Measurements from ENCODE around the gene NAA20. TPM values are rescaled to one million over a fixed set of nuclear protein-coding genes. Genes with fewer than 3 reads are reported as not detected.

Gene NAA20
- total RNA-seq, 3 donors from 2014 or later: 115 to 121 (median 118) TPM

DNA sequence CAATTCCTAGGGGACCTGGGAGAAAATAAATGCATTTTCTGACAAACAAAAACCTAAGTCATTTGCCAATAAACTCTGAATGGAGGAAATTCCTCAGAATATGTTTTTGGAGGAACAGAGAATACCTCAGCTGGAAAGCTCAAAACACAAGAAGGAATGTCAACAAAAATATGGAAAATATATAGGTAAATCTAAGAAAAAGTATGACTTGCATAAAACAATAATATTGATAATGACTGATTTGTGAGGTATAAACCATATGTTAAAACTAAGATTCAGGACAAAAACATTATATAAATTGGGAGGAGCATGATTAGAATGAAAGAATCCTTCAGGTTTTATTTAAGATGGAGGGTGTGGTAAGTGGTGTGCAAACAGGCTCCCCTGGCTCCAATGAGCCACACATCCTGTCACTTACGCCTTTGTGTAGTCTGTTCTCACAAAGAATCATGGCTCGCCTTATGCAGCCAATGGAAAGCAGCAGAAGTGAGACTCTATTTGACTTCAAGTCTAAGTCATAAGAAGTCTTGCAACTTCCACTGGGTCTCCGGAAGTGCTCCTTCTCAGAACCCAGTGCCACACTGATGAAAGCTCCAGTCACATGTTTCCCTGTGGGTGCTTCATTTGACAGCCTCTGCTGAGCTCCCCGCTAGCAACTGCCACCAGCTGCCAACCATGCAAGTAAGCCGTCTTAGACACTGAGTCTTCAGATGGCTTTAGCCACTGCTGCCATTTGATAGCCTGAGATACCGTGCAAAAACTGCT lies 43.3 kb downstream of the NAA20 start:
- H3K4me3 Mint-ChIP-seq: no peak overlapping the region
- ATAC-seq (no peak), DNase-seq (no peak)
- H3K27me3 Mint-ChIP-seq (ENCODE audit: low read depth): peaks cover 30% of the 10 kb centered on the region
- no peaks in the 10 kb centered on the region for H3K4me1 Mint-ChIP-seq (ENCODE audit: low read depth)
- no peaks in the 10 kb centered on the region for H3K36me3 Mint-ChIP-seq (ENCODE audit: insufficient read depth)
- H3K9me3 Mint-ChIP-seq: no peaks in the 10 kb centered on the region

DNA sequence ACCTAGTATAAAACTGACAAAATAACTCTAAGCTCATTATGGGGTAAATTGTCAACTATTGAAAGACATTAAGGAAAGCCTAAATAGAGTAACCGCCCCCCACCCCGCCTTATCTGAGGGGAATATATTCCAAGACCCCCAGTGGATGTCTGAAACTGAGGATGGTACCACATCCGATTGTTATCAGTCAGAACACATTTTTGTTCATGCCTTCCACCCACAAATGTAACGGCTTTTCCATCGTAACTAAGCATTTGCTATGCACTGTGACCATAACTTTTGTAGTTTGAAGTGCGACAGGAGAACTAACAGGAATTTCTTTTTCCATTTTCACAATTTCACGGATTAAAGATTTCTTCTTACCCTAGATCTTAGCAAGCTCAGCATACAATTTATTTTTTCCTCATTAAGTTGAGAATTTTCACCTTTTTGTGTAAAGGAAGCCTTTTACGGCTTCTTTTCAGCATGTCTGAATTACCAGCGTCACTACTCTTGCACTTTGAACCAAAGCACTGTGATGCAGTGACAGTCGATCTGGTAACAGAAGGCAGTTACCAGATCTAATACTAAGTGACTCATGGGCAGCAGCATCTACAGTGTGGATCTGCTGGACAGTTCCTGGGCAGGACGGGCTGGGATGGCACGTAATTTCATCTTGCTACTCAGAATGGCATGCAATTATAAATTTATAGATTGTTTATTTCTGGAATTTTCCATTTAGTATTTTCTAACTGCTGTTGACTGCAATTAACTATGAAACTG lies 47.0 kb downstream of the NAA20 start:
- no peaks in the 10 kb centered on the region for H3K9me3 Mint-ChIP-seq
- H3K36me3 Mint-ChIP-seq (ENCODE audit: insufficient read depth): no peaks in the 10 kb centered on the region
- ATAC-seq (no peak), DNase-seq (no peak)
- no peak overlapping the region for H3K4me3 Mint-ChIP-seq
- no peaks in the 10 kb centered on the region for H3K4me1 Mint-ChIP-seq (ENCODE audit: low read depth)
- H3K27me3 Mint-ChIP-seq (ENCODE audit: low read depth): peaks cover 28% of the 10 kb centered on the region

DNA sequence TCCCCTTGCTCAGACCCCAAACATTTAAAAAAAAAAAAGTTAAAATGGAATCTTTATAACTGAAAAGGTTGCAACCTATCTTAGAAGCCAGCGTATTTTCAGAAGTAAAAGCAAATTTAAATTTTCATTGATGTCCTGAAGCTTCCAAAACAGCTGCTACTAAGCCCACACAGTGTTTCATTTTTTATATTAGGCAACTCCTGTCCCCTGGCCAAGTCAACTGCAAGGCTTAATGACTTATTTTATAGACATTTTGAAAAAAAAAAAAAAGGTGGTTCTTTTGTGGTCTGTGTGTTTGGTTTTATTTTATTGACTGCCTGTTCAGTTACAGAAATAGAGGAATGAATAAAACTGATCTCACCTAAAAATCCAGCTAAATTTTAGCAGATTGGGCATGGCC lies 48.2 kb downstream of the NAA20 start:
- no peaks in the 10 kb centered on the region for H3K4me1 Mint-ChIP-seq (ENCODE audit: low read depth)
- peaks cover 28% of the 10 kb centered on the region for H3K27me3 Mint-ChIP-seq (ENCODE audit: low read depth)
- H3K4me3 Mint-ChIP-seq: no peak overlapping the region
- ATAC-seq: no peak
- DNase-seq: no peak
- H3K36me3 Mint-ChIP-seq (ENCODE audit: insufficient read depth): no peaks in the 10 kb centered on the region
- H3K9me3 Mint-ChIP-seq: no peaks in the 10 kb centered on the region

DNA sequence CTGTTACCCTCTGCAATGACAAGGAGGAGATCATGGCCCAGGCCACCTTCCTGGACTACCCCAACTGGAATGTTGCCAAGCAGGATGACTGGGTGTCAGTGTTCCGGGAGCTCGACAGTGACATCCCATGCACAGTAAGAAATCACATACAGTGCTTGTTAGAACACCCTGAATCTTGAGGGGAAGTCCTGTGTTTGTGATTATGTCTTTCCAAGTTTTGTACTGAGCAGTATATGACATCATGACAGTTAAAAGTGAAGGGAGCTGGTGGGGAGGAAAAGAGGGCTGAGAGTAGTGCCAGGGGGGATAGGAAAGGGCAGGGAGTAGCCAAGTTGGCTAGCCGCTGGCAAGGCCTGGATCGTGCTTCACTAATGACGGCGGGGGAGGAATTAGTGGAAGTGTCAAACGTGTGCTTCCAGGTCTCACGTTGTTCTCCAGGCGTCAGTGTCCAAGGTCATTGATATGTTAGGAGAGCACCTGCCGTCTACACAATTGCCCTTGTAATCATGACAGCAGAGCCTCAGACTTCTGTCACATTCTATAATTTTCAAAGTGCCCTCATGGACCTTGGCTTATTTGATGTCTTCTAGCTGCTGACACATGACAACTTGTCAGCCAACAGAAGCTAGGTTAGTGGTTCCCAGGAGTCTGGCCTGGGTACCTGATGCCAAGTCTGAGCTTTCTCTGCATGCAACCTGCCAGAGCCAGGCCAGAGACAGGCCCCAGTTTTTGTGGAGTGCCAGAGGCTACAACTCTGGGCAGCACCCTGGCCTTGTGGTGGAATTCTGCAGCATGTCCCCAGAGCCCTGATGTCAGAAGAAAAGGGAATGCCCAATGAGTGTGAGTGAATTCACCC lies 53.9 kb downstream of the NAA20 start:
- no peak for ATAC-seq
- H3K36me3 Mint-ChIP-seq (ENCODE audit: insufficient read depth): no peaks in the 10 kb centered on the region
- DNase-seq: no peak
- no peaks in the 10 kb centered on the region for H3K9me3 Mint-ChIP-seq
- no peaks in the 10 kb centered on the region for H3K4me1 Mint-ChIP-seq (ENCODE audit: low read depth)
- H3K4me3 Mint-ChIP-seq: no peak overlapping the region
- peaks cover 2% of the 10 kb centered on the region for H3K27me3 Mint-ChIP-seq (ENCODE audit: low read depth)

DNA sequence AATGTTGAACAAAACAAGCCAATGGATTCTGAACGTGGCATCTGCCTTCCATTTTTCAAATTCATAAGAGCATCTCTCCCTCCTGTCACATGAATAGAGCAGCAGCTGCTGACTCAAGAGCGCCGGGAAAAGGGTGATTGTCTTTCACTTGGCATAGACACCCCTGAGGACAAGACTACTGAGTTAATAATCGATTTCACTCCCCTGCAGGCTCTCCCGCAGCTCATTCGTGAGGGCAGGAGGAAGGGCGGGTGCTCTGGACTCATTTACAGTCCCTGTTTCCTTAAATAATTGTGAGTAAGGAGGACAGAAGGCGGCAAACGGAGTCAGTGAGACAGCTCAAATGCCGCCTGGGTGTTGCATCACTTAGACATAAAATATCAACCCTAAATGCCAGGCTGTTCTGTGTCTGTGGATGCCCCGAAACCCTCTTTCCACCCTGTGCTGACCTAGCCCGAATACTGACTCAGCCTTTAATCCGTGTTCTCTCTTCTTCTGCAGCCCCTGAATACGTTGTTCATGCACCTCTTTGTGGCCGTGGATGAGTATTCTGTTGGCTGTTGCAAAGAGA lies 56.7 kb downstream of the NAA20 start:
- no peaks in the 10 kb centered on the region for H3K4me1 Mint-ChIP-seq (ENCODE audit: low read depth)

DNA sequence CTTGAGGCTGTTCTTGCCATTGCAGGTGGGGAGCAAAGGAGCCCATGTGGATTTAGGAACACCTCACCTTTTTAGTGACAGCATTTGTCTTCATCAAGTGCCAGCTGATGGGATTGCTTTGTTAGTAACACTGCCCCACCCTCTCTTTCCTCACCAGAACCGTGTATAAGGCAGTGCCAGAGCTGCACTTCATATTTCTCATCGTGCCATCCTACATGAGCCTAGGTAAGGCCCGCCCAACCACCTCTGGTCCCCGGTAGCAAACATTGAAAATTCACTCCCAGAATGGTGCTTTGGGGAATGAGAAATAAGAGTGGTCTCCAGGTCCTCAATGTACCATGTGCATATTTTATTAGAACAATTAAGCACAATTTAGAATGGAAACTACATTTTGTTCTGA lies 57.9 kb downstream of the NAA20 start:
- no peaks in the 10 kb centered on the region for H3K4me1 Mint-ChIP-seq (ENCODE audit: low read depth)
- H3K9me3 Mint-ChIP-seq: no peaks in the 10 kb centered on the region
- ATAC-seq (no peak), DNase-seq (no peak)
- H3K4me3 Mint-ChIP-seq: no peak overlapping the region
- peaks cover 3% of the 10 kb centered on the region for H3K27me3 Mint-ChIP-seq (ENCODE audit: low read depth)
- no peaks in the 10 kb centered on the region for H3K36me3 Mint-ChIP-seq (ENCODE audit: insufficient read depth)

More for the DNA sequence above, 56.7 kb downstream of the NAA20 start:
- H3K36me3 Mint-ChIP-seq (ENCODE audit: insufficient read depth): no peaks in the 10 kb centered on the region
- DNase-seq (no peak), ATAC-seq (no peak)
- H3K9me3 Mint-ChIP-seq: no peaks in the 10 kb centered on the region
- H3K27me3 Mint-ChIP-seq (ENCODE audit: low read depth): peaks cover 2% of the 10 kb centered on the region
- H3K4me3 Mint-ChIP-seq: no peak overlapping the region

DNA sequence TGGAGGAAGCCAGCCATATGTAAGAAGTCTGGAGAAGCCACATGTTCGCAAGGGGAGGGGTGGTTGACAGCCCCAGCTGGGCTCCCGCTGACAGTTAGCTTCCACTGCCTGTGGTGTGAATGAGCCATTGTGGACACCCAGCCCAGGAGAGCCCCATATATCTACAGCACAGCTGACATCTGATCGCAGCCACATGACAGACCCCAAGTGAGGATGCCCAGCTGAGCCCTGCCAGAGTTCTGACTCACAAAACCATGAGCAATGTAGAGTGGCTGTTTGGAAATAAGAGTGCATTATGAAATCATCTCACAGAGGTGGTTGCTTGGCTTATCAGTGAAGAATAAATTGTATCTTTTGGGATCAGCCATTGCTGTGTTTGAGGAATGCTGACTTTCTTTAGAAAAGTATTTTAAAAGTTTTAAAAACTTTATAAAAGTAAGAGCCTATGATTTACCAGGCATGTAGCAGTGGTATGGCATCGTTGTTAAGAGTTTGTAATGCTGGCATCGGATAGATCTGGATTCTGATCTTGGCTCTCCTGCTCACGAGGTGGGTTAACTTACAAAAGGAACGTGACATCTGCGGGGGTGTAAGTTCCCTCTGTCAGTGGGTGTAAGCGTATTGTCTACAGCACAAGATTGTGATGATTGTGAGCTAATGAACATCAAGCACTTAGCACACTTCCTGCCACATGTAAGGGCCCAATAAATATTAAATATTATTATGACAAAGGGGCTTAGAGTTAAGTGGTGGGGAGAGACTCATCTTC lies 59.3 kb downstream of the NAA20 start:
- no peak for ATAC-seq
- peaks cover 3% of the 10 kb centered on the region for H3K27me3 Mint-ChIP-seq (ENCODE audit: low read depth)
- DNase-seq: no peak
- H3K4me3 Mint-ChIP-seq: no peak overlapping the region
- H3K36me3 Mint-ChIP-seq (ENCODE audit: insufficient read depth): no peaks in the 10 kb centered on the region
- no peaks in the 10 kb centered on the region for H3K4me1 Mint-ChIP-seq (ENCODE audit: low read depth)
- H3K9me3 Mint-ChIP-seq: no peaks in the 10 kb centered on the region

DNA sequence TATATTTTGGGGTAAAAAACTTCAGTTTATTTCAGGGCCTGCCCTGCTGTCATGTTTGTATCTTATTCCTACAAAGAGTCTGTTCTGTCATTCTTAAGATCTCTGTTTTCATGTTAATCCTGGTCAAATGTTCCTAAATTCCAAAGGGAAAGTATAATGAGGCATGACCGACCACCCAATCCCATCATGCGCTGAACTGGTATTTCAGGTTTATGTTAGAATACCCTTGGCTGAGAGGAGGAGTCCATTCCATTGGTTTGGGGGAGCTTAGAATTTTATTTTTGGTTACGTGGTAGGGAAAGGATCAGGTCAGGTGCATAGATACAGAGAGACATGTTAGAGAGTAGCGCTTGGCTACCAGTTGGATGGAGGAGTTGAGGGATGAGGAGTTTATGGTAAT lies 60.9 kb downstream of the NAA20 start:
- Mint-ChIP-seq H3K9me3 (no peaks in the 10 kb centered on the region), H3K36me3 (ENCODE audit: insufficient read depth) (no peaks in the 10 kb centered on the region), H3K27me3 (ENCODE audit: low read depth) (peaks cover 10% of the 10 kb centered on the region), H3K4me1 (ENCODE audit: low read depth) (no peaks in the 10 kb centered on the region), H3K4me3 (no peak overlapping the region)
- ATAC-seq (no peak), DNase-seq (no peak)

DNA sequence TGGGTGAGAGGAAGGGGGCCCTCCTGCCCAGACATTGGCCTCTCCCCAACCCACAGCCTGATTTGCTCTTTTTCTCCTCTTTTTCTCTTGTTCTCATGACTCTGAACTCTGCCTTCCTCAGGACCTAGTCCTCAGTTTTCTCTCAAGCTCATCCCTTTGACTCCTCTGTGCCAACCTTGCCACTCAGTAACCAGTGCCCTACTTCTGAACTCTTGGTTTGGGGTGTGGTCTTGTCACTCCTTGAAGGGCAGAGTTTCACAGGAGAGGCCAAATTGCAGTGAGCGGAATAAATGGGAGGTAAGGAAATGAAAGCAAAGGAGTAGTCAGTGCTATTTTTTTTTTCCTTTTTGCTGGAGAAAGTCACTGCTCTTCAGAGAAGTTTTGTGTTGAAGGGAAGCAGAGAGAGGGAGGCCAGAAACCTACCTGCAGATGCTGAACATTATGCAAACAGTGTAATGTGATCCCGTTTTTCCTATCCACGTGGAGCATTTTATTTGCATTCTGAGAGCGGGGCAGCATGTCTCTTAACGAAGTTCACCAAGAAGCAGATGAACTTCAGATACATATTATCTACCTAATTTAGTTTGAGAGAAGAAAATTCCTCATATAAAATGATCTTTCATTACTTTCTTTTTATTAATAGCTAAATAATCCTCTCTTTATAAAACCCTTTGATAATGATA lies 62.1 kb downstream of the NAA20 start:
- H3K4me1 Mint-ChIP-seq (ENCODE audit: low read depth): peaks cover 4% of the 10 kb centered on the region
- no peak for DNase-seq

More for the DNA sequence above, 62.1 kb downstream of the NAA20 start:
- no peaks in the 10 kb centered on the region for H3K36me3 Mint-ChIP-seq (ENCODE audit: insufficient read depth)
- no peaks in the 10 kb centered on the region for H3K9me3 Mint-ChIP-seq
- no peak for ATAC-seq
- H3K27me3 Mint-ChIP-seq (ENCODE audit: low read depth): peaks cover 8% of the 10 kb centered on the region
- H3K4me3 Mint-ChIP-seq: no peak overlapping the region

Other genes starting within 250 kb of the NAA20 start
- gene CRNKL1, start 35.1 kb downstream of the NAA20 start, total RNA-seq: 10 to 100 TPM; 24.0 to 25.9 (median 24.3) TPM
- under 1 TPM in 1 of 3 donors, not detected in 2; 0.49 TPM for gene CFAP61, start 35.2 kb downstream of the NAA20 start, total RNA-seq

Data from activated T-cell treated with anti-CD3 and anti-CD28 coated beads, Interleukin-2, amount 50 U/mL, for 4 hours (primary cell).